Transverse colon (tissue), 4 donors: Measurements from ENCODE around the gene CHD6.

Source experiments
- EP300 ChIP-seq: sonication (generic); formaldehyde crosslinking; IDR thresholded peaks from one replicate; pipeline ENCODE4 v1.6.1; 2017; ENCODE audit warnings: antibody characterized with exemption, low read depth
- POLR2A ChIP-seq: fragments of 450-650 bp; IDR thresholded peaks from one replicate; pipeline ENCODE4 v1.6.1; 2016; ENCODE audit warnings: antibody characterized with exemption, mild to moderate bottlenecking, moderate library complexity
- POLR2AphosphoS5 ChIP-seq, 3 donors: sonication (generic); formaldehyde crosslinking; IDR thresholded peaks; one replicate each; pipeline ENCODE4 v1.6.1; 2016; ENCODE audit warnings: antibody characterized with exemption in 3 of 3
- TF ChIP-seq, protein P1 (sequence below), 5 experiments: fragments of 200-600 bp in 3 of 5; fragments of 450-650 bp in 2 of 5; sonication (generic) in 3 of 5; IDR thresholded peaks; 1 replicate in 2 of 5; 2 replicates in 3 of 5; pipeline ENCODE4 v1.5.1; 2016 to 2017; ENCODE audit warnings: antibody characterized with exemption in 5 of 5, inconsistent platforms in 3 of 5, mild to moderate bottlenecking in 2 of 5, moderate library complexity in 1 of 5

DNA sequence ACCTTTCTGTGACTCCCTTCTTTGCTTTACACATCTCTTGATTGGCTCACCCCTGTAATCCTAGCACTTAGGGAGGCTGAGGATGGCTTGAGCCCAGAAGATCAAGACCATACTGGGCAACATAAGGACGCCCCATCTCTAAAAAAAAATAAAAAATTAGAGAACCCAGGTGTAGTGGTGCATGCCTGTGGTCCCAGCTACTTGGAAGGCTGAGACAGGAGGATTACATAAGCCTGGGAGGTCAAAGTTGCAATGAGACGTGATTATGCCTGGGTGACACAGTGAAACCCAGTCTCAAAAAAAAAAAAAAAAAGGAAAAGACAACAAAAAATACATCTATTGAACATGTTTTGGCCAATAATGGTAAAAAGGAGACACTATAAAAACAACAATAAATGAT, 37.8 kb downstream of the CHD6 start:
- TF ChIP-seq, protein P1, sequence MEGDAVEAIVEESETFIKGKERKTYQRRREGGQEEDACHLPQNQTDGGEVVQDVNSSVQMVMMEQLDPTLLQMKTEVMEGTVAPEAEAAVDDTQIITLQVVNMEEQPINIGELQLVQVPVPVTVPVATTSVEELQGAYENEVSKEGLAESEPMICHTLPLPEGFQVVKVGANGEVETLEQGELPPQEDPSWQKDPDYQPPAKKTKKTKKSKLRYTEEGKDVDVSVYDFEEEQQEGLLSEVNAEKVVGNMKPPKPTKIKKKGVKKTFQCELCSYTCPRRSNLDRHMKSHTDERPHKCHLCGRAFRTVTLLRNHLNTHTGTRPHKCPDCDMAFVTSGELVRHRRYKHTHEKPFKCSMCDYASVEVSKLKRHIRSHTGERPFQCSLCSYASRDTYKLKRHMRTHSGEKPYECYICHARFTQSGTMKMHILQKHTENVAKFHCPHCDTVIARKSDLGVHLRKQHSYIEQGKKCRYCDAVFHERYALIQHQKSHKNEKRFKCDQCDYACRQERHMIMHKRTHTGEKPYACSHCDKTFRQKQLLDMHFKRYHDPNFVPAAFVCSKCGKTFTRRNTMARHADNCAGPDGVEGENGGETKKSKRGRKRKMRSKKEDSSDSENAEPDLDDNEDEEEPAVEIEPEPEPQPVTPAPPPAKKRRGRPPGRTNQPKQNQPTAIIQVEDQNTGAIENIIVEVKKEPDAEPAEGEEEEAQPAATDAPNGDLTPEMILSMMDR (IDR thresholded peaks at IDR 0.05): no peak
- TF ChIP-seq POLR2AphosphoS5 (IDR thresholded peaks at IDR 0.05) (no peak), POLR2A (no peak), EP300 (no peak)
